GM23338 (cell line): ENCODE data around the gene MICA. TPM values are rescaled to one million over a fixed set of nuclear protein-coding genes. Genes with fewer than 3 reads are reported as not detected.

ENCODE experiments used
- ATAC-seq: fragments of 200-7000 bp; cut with Tn5 transposase; 3 replicates; pipeline ENCODE4 v1.9.1; 2020
- DNase-seq: peaks from one replicate; pipeline ENCODE4 v3.0.0-alpha.2; 2015; ENCODE audit warnings: low spot score
- H2AFZ ChIP-seq: fragments of 200-600 bp; sonication (generic); 2 replicates; pipeline ENCODE4 v1.8.0; 2016; ENCODE audit warnings: antibody characterized with exemption, mild to moderate bottlenecking, moderate library complexity
- H3F3A ChIP-seq: fragments of 200-600 bp; sonication (generic); replicated peaks from 2 replicates; pipeline ENCODE4 v1.8.0; 2017; ENCODE audit warnings: antibody characterized with exemption, mixed run types, low read depth
- H3K27ac ChIP-seq: fragments of 200-600 bp; sonication (generic); 2 replicates; pipeline ENCODE4 v1.6.1; 2016; ENCODE audit warnings: low read depth
- H3K27me3 ChIP-seq: fragments of 200-600 bp; sonication (generic); 2 replicates; pipeline ENCODE4 v1.8.0; 2016; ENCODE audit warnings: mild to moderate bottlenecking, mixed run types, moderate library complexity; ENCODE audit not compliant: insufficient read depth
- H3K36me3 ChIP-seq: fragments of 200-600 bp; sonication (generic); 2 replicates; pipeline ENCODE4 v1.8.0; 2016; ENCODE audit warnings: mild to moderate bottlenecking; ENCODE audit not compliant: insufficient read depth
- H3K4me1 ChIP-seq: fragments of 200-600 bp; sonication (generic); 2 replicates; pipeline ENCODE4 v1.8.0; 2016; ENCODE audit warnings: mild to moderate bottlenecking, moderate library complexity; ENCODE audit not compliant: insufficient read depth
- H3K4me2 ChIP-seq: fragments of 200-600 bp; sonication (generic); 2 replicates; pipeline ENCODE4 v1.7.1; 2017; ENCODE audit warnings: mixed run types
- H3K4me3 ChIP-seq: fragments of 200-600 bp; sonication (generic); 2 replicates; pipeline ENCODE4 v1.6.1; 2016; ENCODE audit warnings: mixed run types
- H3K79me2 ChIP-seq: fragments of 200-600 bp; sonication (generic); replicated peaks from 2 replicates; pipeline ENCODE4 v1.8.0; 2017; ENCODE audit warnings: mild to moderate bottlenecking; ENCODE audit not compliant: insufficient read depth
- H3K9me2 ChIP-seq: fragments of 200-600 bp; sonication (generic); 2 replicates; pipeline ENCODE4 v1.8.0; 2017; ENCODE audit not compliant: insufficient read depth
- H4K20me1 ChIP-seq: fragments of 200-600 bp; sonication (generic); replicated peaks from 2 replicates; pipeline ENCODE4 v1.8.0; 2017; ENCODE audit warnings: mild to moderate bottlenecking; ENCODE audit not compliant: insufficient read depth
- H3K27ac Mint-ChIP-seq: 2 replicates; pipeline ENCODE4 v1.8.0; 2020; ENCODE audit warnings: inconsistent platforms, mild to moderate bottlenecking, moderate library complexity, mixed read lengths
- H3K27me3 Mint-ChIP-seq: 3 replicates; pipeline ENCODE4 v1.8.0; 2022; ENCODE audit warnings: low read depth, mild to moderate bottlenecking, moderate library complexity, mixed read lengths, inconsistent platforms; ENCODE audit not compliant: insufficient read depth, poor library complexity
- H3K36me3 Mint-ChIP-seq: 3 replicates; pipeline ENCODE4 v1.8.0; 2021; ENCODE audit warnings: low read depth, mild to moderate bottlenecking, inconsistent platforms, moderate library complexity, mixed read lengths
- H3K4me1 Mint-ChIP-seq: 3 replicates; pipeline ENCODE4 v1.8.0; 2020; ENCODE audit warnings: mild to moderate bottlenecking, inconsistent platforms, mixed read lengths
- H3K4me3 Mint-ChIP-seq: 3 replicates; pipeline ENCODE4 v1.8.0; 2021; ENCODE audit warnings: moderate library complexity, mild to moderate bottlenecking, inconsistent platforms, mixed read lengths
- H3K9me3 Mint-ChIP-seq: 3 replicates; pipeline ENCODE4 v1.8.0; 2020; ENCODE audit warnings: moderate library complexity, mild to moderate bottlenecking, inconsistent platforms, mixed read lengths
- CREB1 ChIP-seq: fragments of 250-450 bp; sonication (Bioruptor Pico); IDR thresholded peaks from 2 replicates; pipeline ENCODE4 v1.5.0; 2020; ENCODE audit warnings: low read depth, mild to moderate bottlenecking, moderate library complexity
- CTCF ChIP-seq, 2 experiments: fragments of 200-600 bp in 1 of 2; sonication (generic) in 1 of 2; conservative IDR thresholded peaks; 2 replicates each; pipeline versions ENCODE4 v1.5.1 to v1.6.1; 2016 to 2017; ENCODE audit warnings: antibody characterized with exemption in 2 of 2, low read depth in 2 of 2, mild to moderate bottlenecking in 2 of 2, moderate library complexity in 1 of 2
- EZH2 ChIP-seq: fragments of 200-600 bp; sonication (generic); IDR thresholded peaks from one replicate; pipeline ENCODE4 v1.8.0; 2017; ENCODE audit warnings: antibody characterized with exemption, mild to moderate bottlenecking, low read depth; ENCODE audit not compliant: unreplicated experiment
- EZH2phosphoT487 ChIP-seq: fragments of 200-600 bp; sonication (generic); IDR thresholded peaks from one replicate; pipeline ENCODE4 v1.8.1; 2018; ENCODE audit warnings: antibody characterized with exemption; ENCODE audit not compliant: unreplicated experiment
- JUNB ChIP-seq: IDR thresholded peaks from one replicate; pipeline ENCODE4 v1.6.1; 2016; ENCODE audit warnings: antibody characterized with exemption; ENCODE audit not compliant: unreplicated experiment
- NANOG ChIP-seq: IDR thresholded peaks from 2 replicates; pipeline ENCODE4 v1.6.1; 2016; ENCODE audit warnings: antibody characterized with exemption, borderline replicate concordance
- POLR2AphosphoS5 ChIP-seq: IDR thresholded peaks from 2 replicates; pipeline ENCODE4 v1.6.1; 2016; ENCODE audit warnings: antibody characterized with exemption, low read depth
- STAT1 ChIP-seq: IDR thresholded peaks from one replicate; pipeline ENCODE4 v1.6.1; 2016; ENCODE audit warnings: antibody characterized with exemption; ENCODE audit not compliant: unreplicated experiment
- ZNF114 ChIP-seq: fragments of 250-450 bp; sonication (Bioruptor Pico); IDR thresholded peaks from 2 replicates; pipeline ENCODE4 v1.5.0; 2020; ENCODE audit warnings: mild to moderate bottlenecking, moderate library complexity
- ZNF331 ChIP-seq: fragments of 250-450 bp; sonication (Bioruptor Pico); IDR thresholded peaks from 2 replicates; pipeline ENCODE4 v1.5.0; 2020; ENCODE audit warnings: low read depth, mild to moderate bottlenecking, moderate library complexity
- polyA plus RNA-seq: library from polyadenylated mRNA; unstranded; fragments of >200 nt; fragmentation: Nextera tagmentation; extraction: Ambion mirVana; gene quantifications from 2 replicates; pipeline ENCODE4 v1.2.1, GENCODE V29; 2016
- total RNA-seq: library from RNA; depleted of rRNA; stranded (reverse); fragments of >200 nt; shearing (Covaris generic); gene quantifications from 2 replicates; pipeline ENCODE4 v1.2.3, GENCODE V29; 2014
- TF ChIP-seq, protein P1 (sequence below): IDR thresholded peaks from 2 replicates; pipeline ENCODE4 v1.6.1; 2016; ENCODE audit warnings: antibody characterized with exemption
- TF ChIP-seq, protein P2 (sequence below): fragments of 250-450 bp; sonication (Bioruptor Pico); IDR thresholded peaks from 2 replicates; pipeline ENCODE4 v1.5.0; 2020; ENCODE audit warnings: mild to moderate bottlenecking, moderate library complexity

Gene MICA
- total and polyA plus RNA-seq, 2 experiments from 2014 or later = 13.4 to 22.7 TPM

DNA sequence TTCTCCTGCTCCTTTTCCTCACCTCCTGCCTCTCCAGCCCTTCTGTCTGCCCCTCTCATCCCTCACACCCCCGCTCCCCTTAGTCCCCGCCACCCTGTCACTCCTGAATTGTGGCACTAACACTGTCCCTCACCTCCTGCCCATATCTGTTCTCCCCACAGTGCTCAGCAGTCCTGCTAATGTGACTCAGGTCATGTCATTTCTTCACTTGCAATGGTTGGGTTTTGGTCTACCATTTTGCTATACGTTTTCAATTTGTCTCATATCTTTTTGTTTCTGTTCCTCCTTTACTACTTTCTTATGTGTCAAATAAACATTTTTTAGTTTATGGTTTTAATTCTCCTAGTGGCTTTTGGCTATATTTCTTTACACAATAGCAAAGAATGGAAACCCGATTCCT, 45.1 kb upstream of the MICA start (continued):
- TF ChIP-seq, protein P1, sequence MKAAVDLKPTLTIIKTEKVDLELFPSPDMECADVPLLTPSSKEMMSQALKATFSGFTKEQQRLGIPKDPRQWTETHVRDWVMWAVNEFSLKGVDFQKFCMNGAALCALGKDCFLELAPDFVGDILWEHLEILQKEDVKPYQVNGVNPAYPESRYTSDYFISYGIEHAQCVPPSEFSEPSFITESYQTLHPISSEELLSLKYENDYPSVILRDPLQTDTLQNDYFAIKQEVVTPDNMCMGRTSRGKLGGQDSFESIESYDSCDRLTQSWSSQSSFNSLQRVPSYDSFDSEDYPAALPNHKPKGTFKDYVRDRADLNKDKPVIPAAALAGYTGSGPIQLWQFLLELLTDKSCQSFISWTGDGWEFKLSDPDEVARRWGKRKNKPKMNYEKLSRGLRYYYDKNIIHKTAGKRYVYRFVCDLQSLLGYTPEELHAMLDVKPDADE = no peak
- TF ChIP-seq ZNF331 (no peak), POLR2AphosphoS5 (no peak), EZH2 (no peak), CTCF (conservative IDR thresholded peaks at IDR 0.05; ENCODE audit: low read depth in 2 of 2) (no peak), CREB1 (CRISPR knock-in tag) (no peak), STAT1 (no peak)

DNA sequence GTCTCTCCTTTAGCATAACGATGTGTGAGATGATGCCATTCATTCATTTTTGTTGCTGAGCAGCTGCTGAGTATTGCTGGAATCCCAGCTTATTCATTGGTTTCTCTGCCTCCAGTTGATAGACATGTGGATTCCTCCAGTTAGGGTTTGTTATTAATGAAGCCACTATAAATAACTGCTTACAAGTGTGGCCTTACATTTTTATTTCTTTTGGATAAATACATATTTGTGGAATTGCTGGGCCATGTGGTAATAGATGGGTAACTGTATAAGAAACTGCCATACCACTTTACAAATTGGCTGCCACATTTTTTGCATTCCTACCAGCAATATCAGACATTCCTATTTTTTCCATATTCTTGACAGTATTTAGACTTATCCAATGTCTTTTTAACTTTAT, 43.8 kb upstream of the MICA start:
- Mint-ChIP-seq H3K36me3 (peaks cover 11% of the 10 kb centered on the region), H3K4me3 (no peak overlapping the region), H3K9me3 (no peaks in the 10 kb centered on the region; the same call in 2 of the 3 replicates), H3K27ac (no peak overlapping the region), H3K27me3 (peaks cover 36% of the 10 kb centered on the region), H3K4me1 (peaks cover 2% of the 10 kb centered on the region; the same call in 2 of the 3 replicates)
- ATAC-seq (no peak), DNase-seq (no peak)
- no peak overlapping the region for H3K4me3 ChIP-seq
- H3K36me3 ChIP-seq = no peaks in the 10 kb centered on the region
- no peaks in the 10 kb centered on the region for H3K9me2 ChIP-seq
- H3F3A ChIP-seq = no peaks in the 10 kb centered on the region
- H3K4me1 ChIP-seq = no peaks in the 10 kb centered on the region
- no peaks in the 10 kb centered on the region for H4K20me1 ChIP-seq
- no peaks in the 10 kb centered on the region for H3K79me2 ChIP-seq
- H3K27ac ChIP-seq = no peak overlapping the region
- H3K27me3 ChIP-seq = peaks cover 54% of the 10 kb centered on the region
- H2AFZ ChIP-seq = no peak overlapping the region
- no peak overlapping the region for H3K4me2 ChIP-seq
- no peak for TF ChIP-seq EZH2phosphoT487
- TF ChIP-seq, protein P1 = no peak
- TF ChIP-seq NANOG = no peak
- TF ChIP-seq STAT1 = no peak
- TF ChIP-seq, protein P2, sequence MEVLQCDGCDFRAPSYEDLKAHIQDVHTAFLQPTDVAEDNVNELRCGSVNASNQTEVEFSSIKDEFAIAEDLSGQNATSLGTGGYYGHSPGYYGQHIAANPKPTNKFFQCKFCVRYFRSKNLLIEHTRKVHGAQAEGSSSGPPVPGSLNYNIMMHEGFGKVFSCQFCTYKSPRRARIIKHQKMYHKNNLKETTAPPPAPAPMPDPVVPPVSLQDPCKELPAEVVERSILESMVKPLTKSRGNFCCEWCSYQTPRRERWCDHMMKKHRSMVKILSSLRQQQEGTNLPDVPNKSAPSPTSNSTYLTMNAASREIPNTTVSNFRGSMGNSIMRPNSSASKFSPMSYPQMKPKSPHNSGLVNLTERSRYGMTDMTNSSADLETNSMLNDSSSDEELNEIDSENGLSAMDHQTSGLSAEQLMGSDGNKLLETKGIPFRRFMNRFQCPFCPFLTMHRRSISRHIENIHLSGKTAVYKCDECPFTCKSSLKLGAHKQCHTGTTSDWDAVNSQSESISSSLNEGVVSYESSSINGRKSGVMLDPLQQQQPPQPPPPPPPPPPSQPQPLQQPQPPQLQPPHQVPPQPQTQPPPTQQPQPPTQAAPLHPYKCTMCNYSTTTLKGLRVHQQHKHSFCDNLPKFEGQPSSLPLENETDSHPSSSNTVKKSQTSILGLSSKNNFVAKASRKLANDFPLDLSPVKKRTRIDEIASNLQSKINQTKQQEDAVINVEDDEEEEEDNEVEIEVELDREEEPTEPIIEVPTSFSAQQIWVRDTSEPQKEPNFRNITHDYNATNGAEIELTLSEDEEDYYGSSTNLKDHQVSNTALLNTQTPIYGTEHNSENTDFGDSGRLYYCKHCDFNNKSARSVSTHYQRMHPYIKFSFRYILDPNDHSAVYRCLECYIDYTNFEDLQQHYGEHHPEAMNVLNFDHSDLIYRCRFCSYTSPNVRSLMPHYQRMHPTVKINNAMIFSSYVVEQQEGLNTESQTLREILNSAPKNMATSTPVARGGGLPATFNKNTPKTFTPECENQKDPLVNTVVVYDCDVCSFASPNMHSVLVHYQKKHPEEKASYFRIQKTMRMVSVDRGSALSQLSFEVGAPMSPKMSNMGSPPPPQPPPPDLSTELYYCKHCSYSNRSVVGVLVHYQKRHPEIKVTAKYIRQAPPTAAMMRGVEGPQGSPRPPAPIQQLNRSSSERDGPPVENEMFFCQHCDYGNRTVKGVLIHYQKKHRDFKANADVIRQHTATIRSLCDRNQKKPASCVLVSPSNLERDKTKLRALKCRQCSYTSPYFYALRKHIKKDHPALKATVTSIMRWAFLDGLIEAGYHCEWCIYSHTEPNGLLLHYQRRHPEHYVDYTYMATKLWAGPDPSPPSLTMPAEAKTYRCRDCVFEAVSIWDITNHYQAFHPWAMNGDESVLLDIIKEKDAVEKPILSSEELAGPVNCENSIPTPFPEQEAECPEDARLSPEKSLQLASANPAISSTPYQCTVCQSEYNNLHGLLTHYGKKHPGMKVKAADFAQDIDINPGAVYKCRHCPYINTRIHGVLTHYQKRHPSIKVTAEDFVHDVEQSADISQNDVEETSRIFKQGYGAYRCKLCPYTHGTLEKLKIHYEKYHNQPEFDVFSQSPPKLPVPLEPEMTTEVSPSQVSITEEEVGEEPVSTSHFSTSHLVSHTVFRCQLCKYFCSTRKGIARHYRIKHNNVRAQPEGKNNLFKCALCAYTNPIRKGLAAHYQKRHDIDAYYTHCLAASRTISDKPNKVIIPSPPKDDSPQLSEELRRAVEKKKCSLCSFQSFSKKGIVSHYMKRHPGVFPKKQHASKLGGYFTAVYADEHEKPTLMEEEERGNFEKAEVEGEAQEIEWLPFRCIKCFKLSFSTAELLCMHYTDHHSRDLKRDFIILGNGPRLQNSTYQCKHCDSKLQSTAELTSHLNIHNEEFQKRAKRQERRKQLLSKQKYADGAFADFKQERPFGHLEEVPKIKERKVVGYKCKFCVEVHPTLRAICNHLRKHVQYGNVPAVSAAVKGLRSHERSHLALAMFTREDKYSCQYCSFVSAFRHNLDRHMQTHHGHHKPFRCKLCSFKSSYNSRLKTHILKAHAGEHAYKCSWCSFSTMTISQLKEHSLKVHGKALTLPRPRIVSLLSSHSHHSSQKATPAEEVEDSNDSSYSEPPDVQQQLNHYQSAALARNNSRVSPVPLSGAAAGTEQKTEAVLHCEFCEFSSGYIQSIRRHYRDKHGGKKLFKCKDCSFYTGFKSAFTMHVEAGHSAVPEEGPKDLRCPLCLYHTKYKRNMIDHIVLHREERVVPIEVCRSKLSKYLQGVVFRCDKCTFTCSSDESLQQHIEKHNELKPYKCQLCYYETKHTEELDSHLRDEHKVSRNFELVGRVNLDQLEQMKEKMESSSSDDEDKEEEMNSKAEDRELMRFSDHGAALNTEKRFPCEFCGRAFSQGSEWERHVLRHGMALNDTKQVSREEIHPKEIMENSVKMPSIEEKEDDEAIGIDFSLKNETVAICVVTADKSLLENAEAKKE (CRISPR knock-in tag) = no peak
- TF ChIP-seq EZH2 = no peak
- TF ChIP-seq JUNB = no peak
- TF ChIP-seq POLR2AphosphoS5 = no peak
- no peak for TF ChIP-seq CTCF (conservative IDR thresholded peaks at IDR 0.05; ENCODE audit: low read depth in 2 of 2)
- no peak for TF ChIP-seq ZNF114
- no peak for TF ChIP-seq ZNF331
- no peak for TF ChIP-seq CREB1 (CRISPR knock-in tag)
